Activated effector memory CD4-positive, alpha-beta T cell treated with Interleukin-2 at 50 U/mL for 16 hours (primary cell): Measurements from ENCODE around the gene TENM4.

Source experiments
- DNase-seq: peaks from one replicate; pipeline ENCODE4 v3.0.0-alpha.2; 2020

Gene TENM4

DNA sequence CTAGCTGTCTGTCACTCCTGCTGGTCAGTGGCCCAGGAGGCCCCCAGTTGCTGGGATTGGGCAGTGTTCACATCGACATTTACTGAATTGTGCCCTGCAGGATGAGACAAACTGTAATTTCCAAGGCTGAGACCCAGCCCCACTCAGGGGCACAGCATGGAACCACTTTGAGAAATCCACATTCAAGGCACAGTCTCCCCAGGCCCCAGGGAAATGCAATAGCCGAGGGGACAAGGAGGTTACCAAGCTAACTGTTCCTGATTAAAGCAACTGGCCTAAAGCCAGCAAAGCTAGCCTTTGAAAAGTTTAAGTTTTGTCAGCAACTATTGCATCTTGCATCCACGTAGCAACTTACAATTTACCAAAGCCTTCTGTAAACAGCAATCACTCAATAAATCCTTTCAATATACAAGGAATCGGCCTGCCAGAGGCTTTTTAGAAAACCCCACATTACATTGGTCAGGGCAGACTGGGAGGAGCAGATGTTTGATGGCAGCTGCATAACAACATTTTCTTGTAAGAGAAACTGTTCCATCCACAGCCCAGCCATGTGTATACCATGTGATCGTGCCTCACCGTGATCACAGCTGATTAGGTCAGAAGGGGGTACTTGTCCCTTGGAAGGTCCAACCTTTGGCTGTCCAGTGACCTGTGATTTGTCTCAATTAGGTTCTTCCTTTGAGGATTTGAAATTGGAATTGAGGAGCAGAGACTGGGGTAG lies 103.9 kb downstream of the TENM4 start:
- DNase-seq: no peak

DNA sequence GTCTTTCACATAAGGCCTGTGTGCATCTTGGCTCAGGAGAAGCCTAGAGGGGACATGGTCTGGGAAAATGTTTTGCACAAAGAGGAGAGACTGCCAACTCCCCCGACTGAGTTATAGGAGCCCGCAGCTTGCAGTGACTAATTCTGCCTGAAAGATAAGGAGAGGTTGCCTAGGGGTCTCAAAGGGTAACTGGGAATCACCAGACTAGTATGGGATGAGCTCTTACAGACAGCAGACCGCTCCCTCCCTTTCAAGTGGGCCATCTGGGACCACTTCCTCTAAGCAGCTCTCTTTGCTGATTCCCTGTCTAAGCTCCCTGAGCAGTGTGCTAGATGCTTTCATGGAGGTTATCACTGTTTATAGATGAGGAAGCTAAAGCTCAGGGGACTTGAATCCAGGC lies 105.1 kb downstream of the TENM4 start:
- no peak for DNase-seq

- no peak for DNase-seq
Observed at GRCh38 chr11:79333355-79333754, 107.5 kb downstream of the TENM4 start.

DNA sequence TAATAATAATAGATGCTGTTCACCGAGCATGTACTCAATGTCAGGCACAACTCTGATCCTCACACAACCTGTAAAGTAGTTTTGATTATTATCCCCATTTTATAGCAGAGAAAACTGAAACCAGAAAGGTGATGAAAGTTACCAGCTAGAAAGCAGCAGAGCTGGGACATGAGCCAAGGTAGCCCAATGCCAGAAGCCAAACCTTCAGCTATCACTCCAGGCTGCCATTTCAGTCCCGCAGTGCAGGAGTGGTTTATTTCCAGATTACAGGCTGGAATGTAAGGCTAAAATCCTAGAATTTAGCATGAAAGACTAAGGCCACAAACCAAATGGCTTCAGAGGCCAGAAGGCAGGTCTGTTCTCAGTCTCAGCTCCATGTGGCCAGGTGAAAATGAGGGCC lies 108.8 kb downstream of the TENM4 start:
- DNase-seq: no peak

GRCh38 chr11:79331203-79331901 lies 109.5 kb downstream of the TENM4 start:
- DNase-seq: no peak

DNA sequence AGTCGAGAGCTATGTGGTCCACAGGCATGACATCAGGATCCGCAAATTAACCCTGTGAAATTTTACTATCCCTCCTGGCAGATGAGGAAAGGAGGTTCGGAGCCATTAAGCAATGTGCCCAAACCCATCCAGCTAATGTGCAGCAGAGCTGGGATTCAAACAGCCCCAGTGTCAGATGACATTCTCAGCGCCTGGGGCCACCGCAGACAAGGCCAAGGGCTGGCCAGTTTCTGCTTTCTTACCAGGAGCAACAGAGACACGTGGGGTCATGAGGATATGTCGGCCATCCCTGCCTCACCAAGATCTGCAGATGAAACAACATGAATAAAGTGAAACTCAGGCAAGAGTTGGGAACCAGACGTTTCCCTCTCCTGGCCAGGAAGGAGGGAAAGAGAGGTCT lies 110.2 kb downstream of the TENM4 start:
- DNase-seq: no peak

DNA sequence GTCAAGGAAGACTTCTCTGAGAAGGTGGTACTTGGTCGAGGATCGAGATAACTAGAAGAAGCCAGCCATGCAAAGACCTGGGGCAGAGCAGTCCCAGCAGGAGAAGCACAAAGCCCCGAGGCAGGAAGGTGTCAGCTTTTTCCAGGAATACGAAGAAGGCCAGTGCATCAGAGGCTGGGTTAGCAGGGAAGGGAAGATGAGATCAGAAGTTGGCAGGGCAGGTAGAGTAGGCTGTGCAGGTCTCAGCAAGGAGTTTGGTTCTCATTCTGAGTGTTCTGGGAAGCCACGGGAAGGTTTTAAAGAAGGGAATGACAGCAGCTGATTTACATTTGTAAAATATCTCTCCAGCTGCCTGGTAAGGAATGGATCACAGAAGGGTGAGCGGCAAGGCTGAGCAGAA lies 111.3 kb downstream of the TENM4 start:
- DNase-seq: no peak

- no peak for DNase-seq
Observed at GRCh38 chr11:79328402-79328801, 112.4 kb downstream of the TENM4 start.

GRCh38 chr11:79325851-79326250 lies 115.0 kb downstream of the TENM4 start:
- no peak for DNase-seq

GRCh38 chr11:79321263-79321662 lies 119.6 kb downstream of the TENM4 start:
- no peak for DNase-seq

DNA sequence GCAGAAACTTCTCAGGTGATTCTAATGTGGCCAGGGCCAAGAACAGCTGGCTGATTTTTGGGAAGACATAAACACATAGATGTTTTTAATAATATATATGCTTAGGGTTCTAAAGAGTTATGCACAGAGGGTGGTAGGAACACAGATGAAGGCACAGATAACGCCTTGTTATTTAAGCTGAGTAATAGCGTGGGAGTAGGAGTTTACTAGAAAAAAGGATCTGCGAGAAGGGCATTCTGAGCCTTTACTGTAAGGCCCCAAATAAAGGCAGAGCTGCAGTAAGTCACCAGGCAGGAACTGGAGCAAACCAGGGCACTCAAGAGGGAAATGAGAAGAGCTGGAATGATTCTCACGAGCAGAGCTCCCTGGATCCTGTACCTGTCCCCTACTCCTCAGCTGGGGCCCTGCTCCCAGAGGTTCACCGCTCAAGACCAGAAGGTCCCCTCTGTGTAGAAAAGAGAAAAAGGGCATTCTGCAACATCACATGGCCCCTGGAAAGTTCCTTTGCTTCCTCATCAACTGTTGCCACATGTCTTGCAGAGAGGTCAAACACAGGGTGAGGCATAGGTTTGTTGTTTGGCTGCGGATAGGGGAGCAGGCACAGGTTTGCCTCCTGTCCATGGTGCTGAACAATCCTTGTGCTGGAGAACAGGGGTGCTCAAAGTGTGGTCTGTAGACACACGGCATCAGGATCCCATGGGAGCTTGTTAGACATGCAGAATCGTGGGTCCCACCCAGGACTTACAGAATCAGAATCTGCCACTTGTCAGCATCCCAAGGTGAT lies 125.7 kb downstream of the TENM4 start:
- no peak for DNase-seq

GRCh38 chr11:79313530-79313913 lies 127.3 kb downstream of the TENM4 start:
- DNase-seq: no peak

GRCh38 chr11:79312617-79313529 lies 128.0 kb downstream of the TENM4 start:
- DNase-seq: no peak

DNA sequence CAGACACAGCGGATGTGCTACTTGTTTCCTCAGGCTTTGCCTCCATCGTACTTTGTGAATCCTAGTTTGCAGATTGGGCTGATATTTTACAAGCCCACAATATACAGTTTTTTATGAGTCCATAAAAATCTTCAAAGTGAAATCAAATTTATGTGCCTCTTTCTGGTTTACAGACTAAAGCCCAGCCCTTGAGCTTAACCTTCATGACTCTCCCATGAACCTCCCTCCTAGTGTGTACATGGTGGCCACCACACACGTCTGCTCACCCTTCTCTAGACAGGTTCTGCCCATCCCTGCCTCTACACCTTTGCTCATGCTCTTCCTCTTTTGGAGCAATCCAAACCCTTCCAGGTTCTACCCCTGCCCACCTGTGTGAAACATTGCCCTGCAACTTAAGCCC lies 129.4 kb downstream of the TENM4 start:
- no peak for DNase-seq

- no peak for DNase-seq
Observed at GRCh38 chr11:79309407-79309806, 131.4 kb downstream of the TENM4 start.

GRCh38 chr11:79308429-79308828 lies 132.4 kb downstream of the TENM4 start:
- no peak for DNase-seq

DNA sequence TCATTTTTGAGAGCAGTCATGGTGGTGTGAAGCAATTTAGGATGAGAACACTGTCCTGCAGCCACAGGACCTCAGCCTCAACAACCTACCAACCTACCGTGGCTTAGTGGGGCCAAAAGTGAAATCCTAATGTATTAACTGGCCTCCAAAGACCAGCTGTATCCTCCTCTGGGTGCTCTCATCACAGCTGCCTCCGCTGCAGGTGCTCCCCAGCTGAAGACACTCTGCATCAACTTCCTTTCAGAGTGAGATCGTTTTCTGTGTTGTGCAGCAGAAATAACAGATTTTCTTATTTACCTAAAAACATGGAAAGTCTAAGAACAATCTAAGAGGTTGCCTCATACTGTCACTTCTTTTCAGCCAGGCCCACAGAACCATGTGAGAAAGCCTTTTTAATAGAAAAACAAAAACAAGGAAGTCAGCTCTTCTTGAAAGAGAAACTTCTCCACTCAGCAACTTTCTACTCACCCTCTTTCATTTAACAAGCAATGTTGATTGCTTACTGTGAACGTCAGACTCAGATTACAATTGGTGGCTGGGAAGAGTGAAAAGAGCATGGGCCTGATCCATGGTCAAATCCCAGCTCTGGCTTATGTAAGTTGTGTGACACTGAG lies 136.1 kb downstream of the TENM4 start:
- no peak for DNase-seq

DNA sequence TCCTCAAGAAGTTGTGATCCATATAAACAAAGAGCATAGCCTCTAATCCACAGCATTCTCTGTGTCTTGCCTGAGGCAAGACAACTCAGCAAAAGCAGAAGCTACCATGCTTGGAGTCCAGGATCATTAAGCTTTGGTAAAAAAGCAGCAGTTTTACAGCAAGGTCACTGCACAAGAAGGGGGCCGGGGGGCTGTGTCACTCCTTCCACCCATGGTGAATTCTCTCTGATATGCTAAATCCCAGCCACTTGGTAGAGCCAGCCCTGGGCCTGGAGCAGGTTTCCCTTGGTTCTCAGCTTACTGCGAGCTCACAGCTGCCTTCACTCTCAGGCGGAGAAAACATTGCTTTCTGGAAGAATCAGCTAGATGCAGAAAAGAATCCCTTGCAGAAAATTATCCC lies 144.7 kb downstream of the TENM4 start:
- no peak for DNase-seq

GRCh38 chr11:79294845-79295731 lies 145.7 kb downstream of the TENM4 start:
- DNase-seq: no peak

DNA sequence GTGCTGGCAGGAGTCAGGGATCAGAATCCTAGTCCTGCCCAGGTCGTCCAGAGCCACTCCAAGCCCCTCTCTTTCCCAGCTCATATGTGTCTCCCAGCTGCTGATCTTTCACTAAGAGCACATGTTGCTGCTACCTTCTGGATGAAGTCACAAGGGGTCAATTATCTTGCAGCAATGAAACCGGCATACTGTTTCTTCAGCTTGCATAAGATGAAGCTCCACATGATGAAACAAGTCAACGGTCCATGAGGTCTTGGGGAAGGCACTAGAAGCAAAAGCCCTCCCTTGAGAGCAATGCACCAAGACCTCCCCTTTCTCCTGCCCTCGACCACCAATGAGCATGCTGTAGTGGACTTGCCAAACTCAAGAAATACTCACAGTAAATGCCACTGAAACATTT lies 148.9 kb downstream of the TENM4 start:
- no peak for DNase-seq

DNA sequence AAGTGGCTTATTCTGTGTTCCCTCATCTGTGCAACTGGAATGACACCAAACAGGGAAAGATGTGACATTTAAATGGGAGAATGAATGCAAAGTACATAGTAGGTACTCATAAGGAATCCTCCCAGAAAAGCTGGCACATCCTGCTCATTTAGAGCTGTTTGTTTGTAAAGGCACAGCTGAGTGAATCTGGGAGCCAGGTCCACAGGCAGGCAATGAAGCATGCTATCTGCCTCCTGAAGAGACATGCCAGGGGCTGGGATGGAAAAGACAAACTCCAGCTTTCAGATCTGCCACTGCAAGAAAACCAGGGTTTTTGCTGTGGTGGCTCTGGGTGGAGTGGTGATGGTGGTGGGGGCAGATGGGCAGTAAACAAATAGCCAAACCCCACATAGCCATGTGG lies 150.1 kb downstream of the TENM4 start:
- DNase-seq: no peak
